B cell (primary cell): ENCODE results near the gene ACP7. TPM values are rescaled to one million over a fixed set of nuclear protein-coding genes. Genes with fewer than 3 reads are reported as not detected.

ENCODE experiments used
- ATAC-seq: fragments of 200-7000 bp; cut with Tn5 transposase; one replicate; pipeline ENCODE4 v1.10.0; 2021; ENCODE audit warnings: low read depth, mild to moderate bottlenecking, moderate number of reproducible peaks, moderate library complexity
- CTCF ChIA-PET: fragments of 350-600 bp; sonication (Branson Sonifier 250); formaldehyde crosslinking; loops from one replicate; lab custom pipeline; 2021; ENCODE audit warnings: antibody characterized with exemption, inconsistent platforms; lab: Charles Lee
- POLR2A ChIA-PET: fragments of 350-600 bp; sonication (Branson Sonifier 250); formaldehyde crosslinking; loops from one replicate; lab custom pipeline; 2021; ENCODE audit warnings: antibody characterized with exemption; lab: Charles Lee
- DNase-seq: peaks from one replicate; pipeline ENCODE4 v3.0.0; 2013
- H2AFZ ChIP-seq: 2 replicates; pipeline ENCODE4 v1.6.1; 2012; ENCODE audit warnings: mild to moderate bottlenecking, low read depth, low read length; ENCODE audit not compliant: insufficient read depth, poor library complexity, severe bottlenecking
- H3K27ac ChIP-seq, 2 donors: 1 replicate in 1 of 2; 2 replicates in 1 of 2; pipeline ENCODE4 v1.5.1; 2012 to 2013; ENCODE audit warnings: low read length in 2 of 2, mild to moderate bottlenecking in 2 of 2, moderate library complexity in 1 of 2
- H3K27me3 ChIP-seq, 4 experiments: fragments of 200-600 bp in 1 of 4; sonication (generic) in 1 of 4; replicated peaks in 1 of 4; 1 replicate in 2 of 4; 2 replicates in 2 of 4; pipeline versions ENCODE4 v1.6.1 to v1.7.0; 2013 to 2016; ENCODE audit warnings: low read length in 3 of 4, mild to moderate bottlenecking in 2 of 4, mixed read lengths in 1 of 4, moderate library complexity in 1 of 4; ENCODE audit not compliant: insufficient read depth in 4 of 4, control insufficient read depth in 3 of 4; ENCODE audit errors: control extremely low read depth in 1 of 4
- H3K36me3 ChIP-seq, 2 experiments: replicated peaks in 1 of 2; 1 replicate in 1 of 2; 2 replicates in 1 of 2; pipeline versions ENCODE4 v1.6.1 to v1.7.1; 2013; ENCODE audit warnings: low read length in 1 of 2; ENCODE audit not compliant: insufficient read depth in 2 of 2, control insufficient read depth in 1 of 2; ENCODE audit errors: control extremely low read depth in 1 of 2, extremely low read depth in 1 of 2
- H3K4me1 ChIP-seq, 2 donors: fragments of 200-600 bp in 1 of 2; sonication (generic) in 1 of 2; 1 replicate in 1 of 2; 2 replicates in 1 of 2; pipeline versions ENCODE4 v1.5.1 to v1.6.1; 2013 to 2017; ENCODE audit warnings: low read length in 2 of 2; ENCODE audit not compliant: control insufficient read depth in 2 of 2, insufficient read depth in 2 of 2
- H3K4me2 ChIP-seq: replicated peaks from 2 replicates; pipeline ENCODE3; 2012; ENCODE audit warnings: mild to moderate bottlenecking, low read depth, low read length; ENCODE audit not compliant: poor library complexity, severe bottlenecking
- H3K4me3 ChIP-seq, 5 experiments: fragments of 200-600 bp in 1 of 5; sonication (generic) in 1 of 5; 1 replicate in 3 of 5; 2 replicates in 2 of 5; pipeline versions ENCODE4 v1.5.1 to v1.7.0; 2011 to 2016; ENCODE audit warnings: low read length in 4 of 5, mild to moderate bottlenecking in 4 of 5, low read depth in 2 of 5, control low read depth in 1 of 5, moderate library complexity in 1 of 5; ENCODE audit not compliant: insufficient read depth in 1 of 5; ENCODE audit errors: control extremely low read depth in 1 of 5, extremely low read depth in 1 of 5
- H3K79me2 ChIP-seq: fragments of 200-600 bp; sonication (generic); one replicate; pipeline ENCODE4 v1.6.0; 2016; ENCODE audit warnings: low read length; ENCODE audit not compliant: control insufficient read depth, insufficient read depth
- H3K9ac ChIP-seq: fragments of 200-600 bp; sonication (generic); 2 replicates; pipeline ENCODE4 v1.6.1; 2017; ENCODE audit warnings: mild to moderate bottlenecking, low read length, moderate library complexity
- H3K9me3 ChIP-seq, 3 donors: one replicate each; pipeline versions ENCODE4 v1.6.1 to v1.7.1; 2013; ENCODE audit warnings: low read length in 2 of 3; ENCODE audit not compliant: control insufficient read depth in 2 of 3, insufficient read depth in 1 of 3; ENCODE audit errors: control extremely low read depth in 1 of 3
- H4K20me1 ChIP-seq: 2 replicates; pipeline ENCODE4 v1.6.0; 2012; ENCODE audit warnings: mild to moderate bottlenecking, low read length; ENCODE audit not compliant: insufficient read depth, control insufficient read depth, poor library complexity, severe bottlenecking
- H3K27ac Mint-ChIP-seq: one replicate; pipeline ENCODE4 v1.8.0; 2021; ENCODE audit warnings: mixed read lengths
- H3K27me3 Mint-ChIP-seq: one replicate; pipeline ENCODE4 v1.8.0; 2021; ENCODE audit warnings: mixed read lengths
- H3K4me1 Mint-ChIP-seq: one replicate; pipeline ENCODE4 v1.8.0; 2021; ENCODE audit warnings: mixed read lengths
- H3K4me3 Mint-ChIP-seq: one replicate; pipeline ENCODE4 v1.8.0; 2021; ENCODE audit warnings: mixed read lengths
- H3K9me3 Mint-ChIP-seq: one replicate; pipeline ENCODE4 v1.8.0; 2022; ENCODE audit warnings: mixed read lengths; ENCODE audit not compliant: insufficient read depth
- CTCF ChIP-seq: fragments of 200-600 bp; IDR thresholded peaks from one replicate; pipeline ENCODE4 v1.8.0; 2022; ENCODE audit warnings: antibody characterized with exemption, mild to moderate bottlenecking
- EZH2 ChIP-seq: IDR thresholded peaks from 2 replicates; pipeline ENCODE4 v1.6.1; 2012; ENCODE audit warnings: borderline replicate concordance, low read depth, mild to moderate bottlenecking, moderate library complexity, low read length; ENCODE audit not compliant: insufficient read depth, poor library complexity, severe bottlenecking
- WGBS: methylation state at CpG from one replicate; pipeline ENCODE4 v1.1.5; 2013; ENCODE audit warnings: missing lambda C conversion rate; ENCODE audit not compliant: insufficient coverage; 5-methylcytosine and 5-hydroxymethylcytosine counted together
- intact Hi-C: fragments of 100-400 bp; cut with micrococcal nuclease; formaldehyde crosslinking; loops from one replicate; pipeline ENCODE4 v1.10.0; 2022
- polyA plus RNA-seq: library from polyadenylated mRNA; depleted of rRNA; stranded (reverse); fragments of >200 nt; gene quantifications from 2 replicates; pipeline ENCODE4 v1.2.3, GENCODE V29; 2012
- total RNA-seq, 2 donors: library from RNA; stranded (reverse); fragments of 120-200 nt in 1 of 2; gene quantifications; 1 replicate in 1 of 2; 2 replicates in 1 of 2; pipeline versions ENCODE4 v1.2.3 to v1.2.4, GENCODE V29; 2013 to 2022

Gene ACP7
- total and polyA plus RNA-seq, 2 donors (not counting 1 experiment from before 2014, with no cell fraction given), result not detected

- Histone ChIP-seq H3K4me2 (no peak overlapping the region), H4K20me1 (no peaks in the 10 kb centered on the region), H2AFZ (no peak overlapping the region), H3K27me3 (peaks cover 0 to 8% (median 3%) of the 10 kb centered on the region in 4 experiments), H3K79me2 (no peaks in the 10 kb centered on the region), H3K9ac (no peak overlapping the region), H3K9me3 (no peaks in the 10 kb centered on the region), H3K4me3 (no peak overlapping the region), H3K36me3 (no peaks in the 10 kb centered on the region), H3K4me1 (no peaks in the 10 kb centered on the region), H3K27ac (no peak overlapping the region)
- DNase-seq, result no peak
- intact Hi-C loops, result loop anchor here (1.0 kb wide), 2 partner anchors 219 to 423 kb away; partner anchors contain the start of gene EID2B
- Mint-ChIP-seq H3K4me3 (no peak overlapping the region), H3K27ac (peak overlapping the region; percentile 32), H3K27me3 (peaks cover 24% of the 10 kb centered on the region), H3K9me3 (no peaks in the 10 kb centered on the region), H3K4me1 (no peaks in the 10 kb centered on the region)
- TF ChIP-seq EZH2 (no peak), CTCF (no peak)
- ChIA-PET CTCF (interaction anchor here (0.6 to 6.4 kb wide), 12 partner anchors 10 to 563 kb away, joined by 3 to 39 read pairs (median 6); partner anchors contain the start of genes EID2B and GMFG), POLR2A (interaction anchor here (0.7 kb wide), 1 partner anchor 9 kb away, joined by 16 read pairs; no protein-coding TSS in a partner anchor)
- no peak for ATAC-seq
Observed at GRCh38 chr19:39109641-39110040, 25.5 kb downstream of the ACP7 start.

GRCh38 chr19:39110263-39110967 is 26.2 kb downstream of the ACP7 start:
- POLR2A ChIA-PET, result no interaction called here
- DNase-seq, result peak; percentile 77

More at GRCh38 chr19:39110263-39110967, 26.2 kb downstream of the ACP7 start:
- CTCF ChIA-PET, result interaction anchor here (0.5 to 6.4 kb wide), 9 partner anchors 9 to 562 kb away, joined by 3 to 39 read pairs (median 7); partner anchors contain the start of gene EID2B
- Histone ChIP-seq H3K4me3 (no peak overlapping the region), H3K9me3 (no peaks in the 10 kb centered on the region), H3K27me3 (peaks cover 0 to 8% (median 3%) of the 10 kb centered on the region in 4 experiments), H3K4me2 (no peak overlapping the region), H3K9ac (no peak overlapping the region), H4K20me1 (no peaks in the 10 kb centered on the region), H3K79me2 (no peaks in the 10 kb centered on the region), H3K4me1 (no peaks in the 10 kb centered on the region), H2AFZ (peak overlapping the region; percentile 64), H3K27ac (no peak overlapping the region), H3K36me3 (no peaks in the 10 kb centered on the region)
- peak; percentile 85 for ATAC-seq
- no peak overlapping the region for H3K27ac Mint-ChIP-seq
- TF ChIP-seq EZH2 (no peak), CTCF (peak; percentile 89)
- H3K4me1 Mint-ChIP-seq, result no peaks in the 10 kb centered on the region
- H3K4me3 Mint-ChIP-seq, result no peak overlapping the region
- H3K27me3 Mint-ChIP-seq, result peaks cover 28% of the 10 kb centered on the region
- intact Hi-C loops, result loop anchor here (1.0 kb wide), 2 partner anchors 218 to 422 kb away; partner anchors contain the start of gene EID2B
- 26% methylated on average over 15 of the region's 16 CpGs for whole genome bisulfite sequencing
- no peaks in the 10 kb centered on the region for H3K9me3 Mint-ChIP-seq
